Measurements from ENCODE around the gene RAD51B.
"Not testable (repeated sequence)": the region's sequence is repeated elsewhere in the genome, so short reads cannot be mapped to it uniquely, and the experiment has no call there.

Gene RAD51B

DNA sequence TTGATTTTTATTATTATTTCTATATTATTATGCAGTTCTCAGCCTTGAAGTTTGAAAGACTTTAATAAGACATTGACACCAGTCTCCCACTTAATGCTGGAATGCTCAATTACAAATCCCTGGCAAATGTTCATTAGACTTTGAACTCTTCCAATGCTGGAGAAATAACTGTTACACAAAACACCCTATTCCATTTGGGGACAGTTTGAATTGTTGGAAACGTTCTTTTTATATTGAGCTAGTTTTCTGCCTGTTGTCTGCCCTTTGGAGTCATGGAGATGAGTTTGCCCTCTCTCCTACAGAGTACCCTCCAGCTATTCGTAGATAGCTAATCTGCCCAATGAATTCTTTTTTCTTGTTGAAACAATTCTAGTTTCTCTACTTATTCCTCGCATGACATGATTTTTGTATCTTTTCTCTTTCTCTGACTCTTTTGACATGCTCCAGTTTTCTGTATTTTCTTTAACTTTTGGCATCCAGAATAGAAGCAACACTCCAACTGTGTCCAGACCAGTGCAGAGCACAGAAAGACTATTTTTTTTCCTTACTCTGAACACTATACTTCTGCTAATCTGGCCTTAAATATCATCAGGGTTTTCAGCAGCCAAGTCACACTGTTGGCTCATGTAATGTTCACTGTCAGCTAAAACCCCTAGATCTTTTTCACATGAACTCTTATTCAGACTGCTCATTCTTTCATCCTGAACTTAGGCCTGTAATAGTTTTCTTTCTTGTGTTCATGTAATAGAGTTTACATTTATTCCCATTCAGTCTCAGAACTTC is 379.3 kb downstream of the RAD51B start:
- no peak for DNase-seq (ENCODE audit: low read depth in 1 of 2, low spot score in 1 of 2)

DNA sequence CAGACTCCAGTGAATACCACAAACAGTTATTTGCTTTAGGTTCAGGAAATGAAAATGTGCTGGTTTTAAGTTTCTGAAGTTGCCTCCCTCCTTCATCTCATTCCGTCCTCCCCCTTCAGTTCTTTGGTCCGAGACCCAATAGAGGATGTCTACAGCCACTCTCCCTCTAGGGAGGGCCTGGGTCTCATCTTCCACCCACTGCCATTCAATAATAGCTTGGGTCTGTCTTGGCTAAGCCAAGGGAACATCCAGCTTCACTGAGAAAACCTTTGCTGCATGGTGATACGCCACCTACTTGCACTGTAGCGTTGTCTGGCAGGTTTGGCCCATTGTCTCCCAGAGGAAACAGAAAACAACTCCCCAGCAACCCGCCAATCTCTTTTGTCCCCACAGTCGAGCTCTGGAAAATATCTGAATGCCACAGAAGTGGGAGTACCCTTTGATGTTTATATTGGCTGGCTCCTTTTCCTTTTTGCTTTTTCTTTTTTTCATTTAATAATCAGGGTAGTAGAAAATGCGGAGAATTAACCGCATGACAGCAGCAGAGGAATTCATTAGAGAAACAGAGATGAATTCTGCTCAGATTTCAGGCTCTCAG is 380.1 kb downstream of the RAD51B start:
- DNase-seq (ENCODE audit: low read depth in 1 of 2, low spot score in 1 of 2): no peak

DNA sequence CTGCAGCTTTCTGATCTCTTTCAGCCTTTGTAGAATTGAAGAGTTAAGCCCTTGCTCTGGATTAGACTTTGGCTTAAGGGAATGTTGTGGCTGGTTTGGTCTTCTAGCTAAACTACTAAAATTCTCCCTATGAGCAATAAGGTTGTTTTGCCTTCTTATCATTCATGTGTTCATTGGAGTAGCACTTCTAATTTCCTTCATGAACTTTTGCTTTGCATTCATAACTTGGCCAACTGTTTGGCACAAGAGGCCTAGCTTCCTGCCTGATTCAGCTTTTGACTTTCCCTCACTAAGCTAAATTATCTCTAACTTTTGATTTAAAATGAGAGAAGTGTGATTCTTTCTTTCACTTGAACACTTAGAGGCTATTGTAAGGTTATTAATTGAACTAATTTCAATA is 384.3 kb downstream of the RAD51B start:
- DNase-seq (ENCODE audit: low read depth in 1 of 2, low spot score in 1 of 2): no peak

DNA sequence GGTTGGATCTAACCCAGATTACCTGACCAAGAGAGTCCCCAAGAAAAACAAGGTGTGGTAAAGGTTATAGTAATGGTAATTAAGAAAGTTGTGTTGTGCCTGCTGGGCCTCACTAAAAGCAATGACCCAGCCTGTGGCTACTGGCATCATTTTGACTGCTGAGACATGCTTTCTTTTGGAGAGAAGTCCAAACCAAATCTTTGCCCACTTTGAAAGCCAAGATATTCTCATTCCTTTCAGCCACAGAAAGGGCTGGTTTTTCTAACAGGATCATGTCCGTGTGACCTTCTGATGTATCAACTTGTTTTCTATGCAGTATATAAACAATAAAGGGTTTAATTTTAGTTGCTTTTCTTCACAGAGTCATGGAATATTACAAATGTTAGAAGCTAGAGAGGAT is 388.6 kb downstream of the RAD51B start:
- no peak for DNase-seq (ENCODE audit: low read depth in 1 of 2, low spot score in 1 of 2)

GRCh38 chr14:68208626-68209317 is 389.2 kb downstream of the RAD51B start:
- DNase-seq (ENCODE audit: low read depth in 1 of 2, low spot score in 1 of 2): no peak

DNA sequence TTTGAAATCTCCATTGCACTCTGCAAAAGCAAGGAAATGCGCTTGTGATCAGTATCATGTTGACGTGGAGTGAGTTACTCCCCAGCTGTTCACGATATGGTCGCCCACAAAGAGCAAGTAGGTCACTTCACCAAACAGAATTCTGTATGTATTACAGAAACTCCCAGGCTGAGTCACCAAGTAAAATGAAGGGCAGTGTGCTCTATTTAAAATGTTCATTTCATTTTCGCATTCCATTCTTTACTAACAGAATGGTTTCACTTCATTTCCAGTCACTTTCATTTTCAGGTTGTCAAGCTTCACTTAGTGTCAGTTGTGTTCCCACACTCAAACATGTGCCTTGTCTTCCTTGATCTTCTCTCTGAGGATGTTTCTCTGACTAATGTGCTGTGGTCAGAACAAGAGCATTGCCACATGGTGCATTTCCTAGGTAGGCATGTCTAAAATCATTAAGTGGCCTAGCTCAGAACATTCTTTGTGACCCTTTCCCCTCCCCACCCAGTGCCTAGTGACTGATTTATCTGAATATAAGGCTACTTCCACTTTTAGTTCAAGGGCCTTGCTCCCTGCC is 391.2 kb downstream of the RAD51B start:
- DNase-seq (ENCODE audit: low read depth in 1 of 2, low spot score in 1 of 2): peak; percentile 6 to 63

- DNase-seq (ENCODE audit: low read depth in 1 of 2, low spot score in 1 of 2): no peak
These were observed 391.8 kb downstream of the RAD51B start for GRCh38 chr14:68211421-68211820.

DNA sequence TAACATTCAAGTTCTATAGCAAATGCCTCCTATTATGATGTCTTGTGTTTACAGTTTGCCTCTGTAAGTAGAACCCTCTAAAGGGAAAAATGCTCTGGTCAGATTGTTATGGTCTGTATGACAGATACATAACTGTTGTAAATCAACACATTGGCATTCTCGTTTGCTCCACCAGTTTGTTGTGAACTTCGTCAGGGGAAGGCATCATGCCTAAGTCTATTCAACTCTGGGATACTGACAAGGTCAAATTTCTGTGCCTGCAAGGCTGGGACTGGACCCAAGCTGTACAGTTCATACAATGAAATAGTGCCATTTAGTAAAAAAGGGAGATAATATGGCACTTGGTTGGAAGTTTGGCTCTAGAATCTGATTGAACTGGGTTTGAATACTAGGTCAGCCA is 392.3 kb downstream of the RAD51B start:
- no peak for DNase-seq (ENCODE audit: low read depth in 1 of 2, low spot score in 1 of 2)

DNA sequence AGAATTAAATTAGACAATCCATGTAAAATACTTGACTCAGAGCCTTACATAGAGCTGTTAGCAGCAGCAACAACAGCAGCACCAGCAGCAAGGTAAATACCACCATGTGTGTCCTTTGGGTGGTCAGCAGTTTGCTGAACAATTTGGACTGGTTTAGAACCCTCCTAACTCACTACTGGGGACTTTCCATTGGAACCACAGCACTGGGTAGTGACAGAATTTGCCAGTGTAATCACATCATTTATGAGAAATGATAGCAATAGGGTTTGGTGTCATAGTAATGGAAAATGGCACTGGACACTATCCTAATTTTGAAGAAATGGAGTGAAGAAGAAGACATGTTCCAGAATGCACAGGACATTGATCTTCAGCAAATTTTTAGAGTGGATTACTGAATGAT is 392.8 kb downstream of the RAD51B start:
- DNase-seq (ENCODE audit: low read depth in 1 of 2, low spot score in 1 of 2): no peak

- DNase-seq (ENCODE audit: low read depth in 1 of 2, low spot score in 1 of 2): no peak
These were observed 394.9 kb downstream of the RAD51B start for GRCh38 chr14:68214431-68214830.

- DNase-seq (ENCODE audit: low read depth in 1 of 2, low spot score in 1 of 2): no peak
These were observed 396.1 kb downstream of the RAD51B start for GRCh38 chr14:68215629-68216028.

GRCh38 chr14:68216079-68216478 is 396.5 kb downstream of the RAD51B start:
- DNase-seq (ENCODE audit: low read depth in 1 of 2, low spot score in 1 of 2): no peak

- DNase-seq (ENCODE audit: low read depth in 1 of 2, low spot score in 1 of 2): no peak
These were observed 397.4 kb downstream of the RAD51B start for GRCh38 chr14:68216957-68217356.

DNA sequence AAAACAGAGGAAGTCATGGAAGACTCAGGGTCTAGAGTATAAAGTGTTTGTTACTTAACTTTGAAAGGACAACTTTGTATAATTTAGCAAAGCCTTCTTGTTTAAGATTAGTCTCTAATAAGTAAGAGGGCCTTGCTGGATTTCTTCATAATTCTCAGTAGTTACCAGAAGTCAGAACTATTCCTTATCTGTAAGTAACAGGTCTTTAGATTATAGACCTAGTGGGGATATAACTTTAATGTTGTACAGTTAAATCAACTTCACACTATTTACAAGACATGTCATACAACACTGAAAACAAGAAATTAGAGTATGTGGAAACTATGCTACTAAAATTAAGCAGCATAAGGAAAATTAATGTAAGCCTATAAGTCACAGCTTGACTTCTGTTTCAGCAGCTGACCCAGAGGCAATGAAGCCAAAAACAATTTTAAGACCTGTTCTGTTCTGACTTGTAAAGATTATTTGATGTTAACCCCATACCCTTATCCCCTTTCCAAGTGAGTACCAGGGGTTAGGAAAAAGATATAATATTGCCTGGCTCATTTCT is 398.3 kb downstream of the RAD51B start:
- no peak for DNase-seq (ENCODE audit: low read depth in 1 of 2, low spot score in 1 of 2)

DNA sequence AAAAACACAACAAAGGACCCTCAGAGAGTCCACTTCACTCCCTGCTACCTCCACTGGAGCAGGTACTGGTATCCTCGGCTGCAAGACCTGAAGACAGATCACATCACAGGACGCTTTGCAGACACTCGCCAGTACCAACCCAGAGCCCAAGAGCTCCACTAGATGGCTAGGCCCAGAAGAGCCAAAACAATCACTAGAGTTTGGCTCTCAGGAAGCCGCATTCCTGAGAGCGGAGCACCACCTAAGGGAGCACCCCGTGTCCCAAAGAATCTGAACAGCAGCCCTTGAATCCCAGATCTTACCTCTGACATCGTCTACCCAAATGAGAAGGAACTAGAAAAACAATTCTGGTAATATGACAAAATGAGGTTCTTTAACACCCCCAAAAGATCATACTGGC is 399.8 kb downstream of the RAD51B start:
- DNase-seq (ENCODE audit: low read depth in 1 of 2, low spot score in 1 of 2): no peak

DNA sequence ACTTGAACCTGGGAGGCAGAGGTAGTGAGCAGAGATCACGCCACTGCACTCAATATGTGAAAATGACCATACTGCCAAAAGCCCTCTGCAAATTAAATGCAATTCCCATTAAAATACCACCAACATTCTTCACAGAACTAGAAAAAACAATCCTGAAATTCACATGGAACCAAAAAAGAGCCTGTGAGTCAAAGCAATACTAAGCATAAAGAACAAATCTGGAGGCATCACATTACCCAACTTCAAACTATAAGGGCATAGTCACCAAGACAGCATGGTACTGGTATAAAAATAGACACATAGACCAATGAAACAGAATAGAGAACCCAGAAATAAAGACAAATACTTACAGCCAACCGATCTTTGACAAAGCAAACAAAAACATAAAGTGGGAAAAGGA is 401.5 kb downstream of the RAD51B start:
- not testable (repeated sequence) for DNase-seq (ENCODE audit: low read depth in 1 of 2, low spot score in 1 of 2)

- DNase-seq (ENCODE audit: low read depth in 1 of 2, low spot score in 1 of 2): no peak
These were observed 402.6 kb downstream of the RAD51B start for GRCh38 chr14:68222154-68222553.

DNA sequence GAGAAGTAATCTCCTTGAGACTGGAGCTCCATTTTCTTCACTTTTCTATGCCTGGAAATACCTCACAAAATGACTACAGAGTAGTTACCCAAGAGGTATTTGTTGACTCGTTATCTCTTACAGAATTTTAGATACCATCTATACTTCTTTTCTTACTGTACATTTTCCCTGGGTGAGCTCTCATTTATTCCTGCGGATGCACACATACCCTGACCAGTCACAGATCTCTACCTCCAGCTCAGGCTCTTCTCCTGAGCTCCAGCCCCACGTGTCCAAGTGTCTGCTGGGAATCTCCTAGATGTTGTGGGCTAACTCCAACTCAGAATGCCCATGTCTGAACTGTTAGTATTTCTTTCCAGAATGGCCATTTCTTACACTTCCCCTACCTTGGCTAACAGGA is 403.1 kb downstream of the RAD51B start:
- no peak for DNase-seq (ENCODE audit: low read depth in 1 of 2, low spot score in 1 of 2)

- DNase-seq (ENCODE audit: low read depth in 1 of 2, low spot score in 1 of 2): no peak
These were observed 404.1 kb downstream of the RAD51B start for GRCh38 chr14:68223631-68224030.

- no peak for DNase-seq (ENCODE audit: low read depth in 1 of 2, low spot score in 1 of 2)
These were observed 405.7 kb downstream of the RAD51B start for GRCh38 chr14:68225321-68225720.

DNA sequence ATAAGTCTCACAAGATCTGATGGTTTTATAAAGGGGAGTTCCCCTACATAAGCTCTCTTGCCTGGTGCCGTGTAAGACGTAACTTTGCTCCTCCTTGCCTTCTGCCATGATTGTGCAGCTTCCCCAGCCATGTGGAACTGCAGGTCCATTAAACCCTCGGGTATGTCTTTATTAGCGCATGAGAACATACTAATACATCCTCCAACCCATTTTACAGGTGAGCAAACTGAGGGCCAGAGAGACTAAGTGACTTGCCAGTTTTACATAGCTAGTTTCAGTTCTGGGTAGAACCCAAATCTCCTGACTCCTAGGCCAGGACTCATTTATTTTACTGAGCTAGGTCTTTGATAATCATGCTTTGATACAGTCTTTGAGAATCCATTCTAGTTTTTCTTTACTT is 406.9 kb downstream of the RAD51B start:
- no peak for DNase-seq (ENCODE audit: low read depth in 1 of 2, low spot score in 1 of 2)

GRCh38 chr14:68228656-68229055 is 409.1 kb downstream of the RAD51B start:
- DNase-seq (ENCODE audit: low read depth in 1 of 2, low spot score in 1 of 2): no peak
